Ishikawa (cell line): ENCODE measurements around the gene TNNI3K.

Experiments
- CEBPB ChIP-seq: IDR thresholded peaks from 2 replicates; pipeline ENCODE4 v1.6.1; 2012
- CREB1 ChIP-seq: IDR thresholded peaks from 2 replicates; pipeline ENCODE4 v1.6.1; 2012; ENCODE audit warnings: low read depth
- EGR1 ChIP-seq: IDR thresholded peaks from 2 replicates; pipeline ENCODE4 v1.6.1; 2012
- EP300 ChIP-seq: IDR thresholded peaks from 2 replicates; pipeline ENCODE4 v1.6.1; 2012; ENCODE audit warnings: borderline replicate concordance
- FOXM1 ChIP-seq: IDR thresholded peaks from 2 replicates; pipeline ENCODE4 v1.6.1; 2012; ENCODE audit warnings: low read depth, borderline replicate concordance
- MAX ChIP-seq: IDR thresholded peaks from 2 replicates; pipeline ENCODE4 v1.6.1; 2012
- NFIC ChIP-seq: IDR thresholded peaks from 2 replicates; pipeline ENCODE4 v1.6.1; 2012
- RAD21 ChIP-seq: IDR thresholded peaks from 2 replicates; pipeline ENCODE4 v1.6.1; 2012; ENCODE audit warnings: low read depth
- REST ChIP-seq: IDR thresholded peaks from 2 replicates; pipeline ENCODE4 v1.6.1; 2012; ENCODE audit warnings: low read depth, mild to moderate bottlenecking
- TAF1 ChIP-seq: IDR thresholded peaks from 2 replicates; pipeline ENCODE4 v1.6.1; 2012; ENCODE audit warnings: low read depth, mild to moderate bottlenecking
- TCF12 ChIP-seq: IDR thresholded peaks from 2 replicates; pipeline ENCODE4 v1.6.1; 2012; ENCODE audit warnings: low read depth
- TEAD4 ChIP-seq: IDR thresholded peaks from 2 replicates; pipeline ENCODE4 v1.6.1; 2012
- USF1 ChIP-seq: IDR thresholded peaks from 2 replicates; pipeline ENCODE4 v1.6.1; 2012
- YY1 ChIP-seq: IDR thresholded peaks from 2 replicates; pipeline ENCODE4 v1.6.1; 2012; ENCODE audit warnings: low read depth
- ZBTB7A ChIP-seq: IDR thresholded peaks from 2 replicates; pipeline ENCODE4 v1.6.1; 2012; ENCODE audit warnings: low read depth

Gene TNNI3K

DNA sequence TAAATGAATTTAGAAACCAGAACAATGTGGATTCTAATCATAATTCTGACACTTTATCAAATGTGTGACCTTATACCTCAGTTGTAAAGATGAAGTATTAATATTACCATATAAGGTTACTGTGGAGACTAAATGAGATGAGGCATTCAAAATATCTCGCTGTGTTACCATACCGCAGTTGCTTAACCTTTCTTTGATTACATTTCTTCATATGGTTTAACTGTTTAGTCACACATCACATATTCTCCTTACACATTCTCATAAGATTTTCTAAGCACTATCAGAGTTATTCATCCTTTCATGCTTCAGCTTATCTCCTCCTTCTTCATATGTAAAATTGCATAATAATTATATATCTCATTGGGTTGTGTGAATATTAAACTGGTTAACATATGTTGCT lies 188.3 kb downstream of the TNNI3K start:
- no peak for TF ChIP-seq USF1
- TF ChIP-seq ZBTB7A = no peak
- no peak for TF ChIP-seq CEBPB
- TF ChIP-seq TEAD4 = no peak
- TF ChIP-seq FOXM1 = no peak

GRCh38 chr1:74425676-74426075 lies 190.5 kb downstream of the TNNI3K start:
- TF ChIP-seq NFIC (no peak), TAF1 (no peak), EP300 (no peak), YY1 (no peak), MAX (no peak), ZBTB7A (no peak), FOXM1 (no peak), TEAD4 (no peak), CEBPB (no peak), REST (no peak), RAD21 (no peak), USF1 (no peak), TCF12 (no peak), EGR1 (no peak)

DNA sequence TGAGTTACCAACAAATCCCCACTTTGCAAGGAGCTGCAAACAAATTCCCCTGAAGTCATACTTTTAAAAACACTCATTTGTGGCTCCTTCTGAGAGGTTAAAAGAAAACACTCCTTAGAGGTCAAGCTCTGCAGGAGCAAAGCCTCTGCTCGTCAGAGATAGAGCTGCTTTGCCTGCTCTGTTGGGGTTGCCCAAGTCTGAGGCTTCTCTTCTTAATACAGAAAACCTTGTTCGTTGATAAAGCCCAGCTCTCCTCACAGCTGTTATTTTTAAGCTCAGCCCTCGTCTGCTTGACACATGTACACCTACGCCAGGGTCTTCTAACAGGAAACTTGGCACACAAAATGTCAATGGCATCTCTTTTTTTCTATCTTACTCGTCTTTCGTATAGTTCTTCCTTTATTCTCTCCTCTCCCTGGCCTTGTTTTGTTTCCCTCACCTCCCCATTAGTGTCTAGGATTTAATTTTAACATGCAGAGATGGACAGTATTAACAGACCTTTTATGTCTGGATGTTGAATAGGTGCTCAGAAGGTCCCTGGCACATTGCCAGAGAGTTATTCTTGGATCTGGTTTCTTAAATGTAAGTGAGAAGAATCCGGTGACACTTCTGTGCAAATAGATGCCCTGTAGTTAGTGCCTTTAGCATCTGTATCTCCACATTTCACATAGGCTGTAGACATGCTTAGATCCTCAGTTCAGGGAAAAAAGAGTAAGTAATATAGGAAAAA lies 191.2 kb downstream of the TNNI3K start:
- TF ChIP-seq FOXM1 (no peak), NFIC (no peak), ZBTB7A (no peak), TEAD4 (no peak), RAD21 (no peak), TCF12 (no peak), YY1 (no peak), EP300 (no peak), REST (no peak), CEBPB (no peak), TAF1 (no peak), CREB1 (no peak), USF1 (no peak), MAX (no peak)

DNA sequence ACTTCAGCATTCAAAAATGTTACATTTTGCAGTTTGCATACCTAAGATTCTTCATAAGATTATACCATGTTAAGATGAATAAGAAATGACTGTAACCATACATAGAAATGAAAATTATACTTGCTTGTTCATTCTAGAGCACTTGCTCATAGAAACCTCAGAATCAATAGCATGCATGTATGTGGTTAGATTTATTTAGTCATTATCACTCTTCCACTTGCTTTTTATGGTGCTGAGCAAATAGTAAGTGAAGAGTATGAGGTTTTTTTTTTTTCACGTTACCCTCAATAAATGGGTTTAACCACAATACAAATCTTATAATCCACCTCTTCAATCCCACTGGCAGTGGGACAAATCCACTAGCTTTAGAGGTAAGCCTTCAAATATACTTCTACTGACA lies 192.5 kb downstream of the TNNI3K start:
- TF ChIP-seq USF1 = no peak
- no peak for TF ChIP-seq NFIC
- no peak for TF ChIP-seq MAX
- no peak for TF ChIP-seq TEAD4
- no peak for TF ChIP-seq YY1
- no peak for TF ChIP-seq EGR1
- no peak for TF ChIP-seq EP300
- TF ChIP-seq TCF12 = no peak
- no peak for TF ChIP-seq RAD21
- no peak for TF ChIP-seq CEBPB
- no peak for TF ChIP-seq REST
- no peak for TF ChIP-seq ZBTB7A
- no peak for TF ChIP-seq TAF1
